DOHH2 (cell line): ENCODE data around the gene PDXK.

ENCODE experiments used
- H3F3A ChIP-seq: fragments of 200-600 bp; sonication (generic), shearing (Covaris generic); 2 replicates; pipeline ENCODE4 v1.6.0; 2016; ENCODE audit warnings: antibody characterized with exemption, mild to moderate bottlenecking; ENCODE audit not compliant: control insufficient read depth, insufficient read depth
- H3K27ac ChIP-seq: fragments of 200-600 bp; sonication (generic); 2 replicates; pipeline ENCODE4 v1.5.1; 2014; ENCODE audit warnings: low read depth, mild to moderate bottlenecking, low read length, moderate library complexity
- H3K27me3 ChIP-seq: fragments of 200-600 bp; sonication (generic); 2 replicates; pipeline ENCODE4 v1.6.1; 2014; ENCODE audit warnings: mild to moderate bottlenecking, low read length, mixed read lengths; ENCODE audit not compliant: control insufficient read depth
- H3K36me3 ChIP-seq: fragments of 200-600 bp; sonication (generic); 2 replicates; pipeline ENCODE4 v1.6.1; 2014; ENCODE audit warnings: mild to moderate bottlenecking, low read length, moderate library complexity, mixed read lengths; ENCODE audit not compliant: control insufficient read depth
- H3K4me1 ChIP-seq: fragments of 200-600 bp; sonication (generic); 2 replicates; pipeline ENCODE4 v1.6.1; 2014; ENCODE audit warnings: mild to moderate bottlenecking, low read length, mixed read lengths; ENCODE audit not compliant: control insufficient read depth
- H3K4me2 ChIP-seq: fragments of 200-600 bp; sonication (generic); 2 replicates; pipeline ENCODE4 v1.6.0; 2014; ENCODE audit warnings: mild to moderate bottlenecking, low read length, moderate library complexity
- H3K4me3 ChIP-seq: fragments of 200-600 bp; sonication (generic); 2 replicates; pipeline ENCODE4 v1.5.1; 2014; ENCODE audit warnings: mild to moderate bottlenecking, low read length, mixed read lengths
- H3K79me2 ChIP-seq: fragments of 200-600 bp; sonication (generic); 2 replicates; pipeline ENCODE4 v1.6.1; 2014; ENCODE audit warnings: mild to moderate bottlenecking, low read length, mixed read lengths; ENCODE audit not compliant: control insufficient read depth
- H3K9me2 ChIP-seq: fragments of 200-600 bp; sonication (generic); replicated peaks from 2 replicates; pipeline ENCODE4 v1.6.1; 2014; ENCODE audit warnings: mild to moderate bottlenecking, low read length, mixed read lengths; ENCODE audit not compliant: control insufficient read depth
- H3K9me3 ChIP-seq: fragments of 200-600 bp; sonication (generic); 2 replicates; pipeline ENCODE4 v1.6.1; 2014; ENCODE audit warnings: antibody characterized with exemption, low read length, mixed read lengths; ENCODE audit not compliant: control insufficient read depth, insufficient read depth
- H4K20me1 ChIP-seq: fragments of 200-600 bp; sonication (generic); 2 replicates; pipeline ENCODE4 v1.6.0; 2014; ENCODE audit warnings: low read depth, mild to moderate bottlenecking, antibody characterized with exemption, low read length, moderate library complexity; ENCODE audit not compliant: control insufficient read depth, insufficient read depth
- CTCF ChIP-seq: fragments of 200-600 bp; sonication (generic); IDR thresholded peaks from one replicate; pipeline ENCODE4 v1.5.1; 2014; ENCODE audit warnings: antibody characterized with exemption, mild to moderate bottlenecking, low read depth, low read length; ENCODE audit not compliant: poor library complexity, severe bottlenecking
- EZH2phosphoT487 ChIP-seq: fragments of 200-600 bp; sonication (generic); IDR thresholded peaks from 2 replicates; pipeline ENCODE4 v1.6.1; 2017; ENCODE audit warnings: borderline replicate concordance, mild to moderate bottlenecking, antibody characterized with exemption, low read length, moderate library complexity, mixed read lengths

The PDXK gene

GRCh38 chr21:43782431-43783097 is 63.6 kb downstream of the PDXK start:
- H3K4me1 ChIP-seq, result peaks cover 32% of the 10 kb centered on the region
- no peaks in the 10 kb centered on the region for H3K9me2 ChIP-seq
- H3F3A ChIP-seq, result 0 out of 2 replicates have a peak, but pooled peaks cover 3% of the 10 kb centered on the region
- H3K4me3 ChIP-seq, result no peak overlapping the region
- H3K4me2 ChIP-seq, result no peak overlapping the region
- H3K9me3 ChIP-seq, result no peaks in the 10 kb centered on the region
- H3K36me3 ChIP-seq, result no peaks in the 10 kb centered on the region
- H3K27ac ChIP-seq, result no peak overlapping the region
- TF ChIP-seq CTCF (no peak), EZH2phosphoT487 (no peak)
- no peaks in the 10 kb centered on the region for H3K27me3 ChIP-seq
- H3K79me2 ChIP-seq, result no peaks in the 10 kb centered on the region
- no peaks in the 10 kb centered on the region for H4K20me1 ChIP-seq

GRCh38 chr21:43783098-43783700 is 64.3 kb downstream of the PDXK start:
- H3K79me2 ChIP-seq, result no peaks in the 10 kb centered on the region
- no peaks in the 10 kb centered on the region for H4K20me1 ChIP-seq
- no peaks in the 10 kb centered on the region for H3K36me3 ChIP-seq
- no peak overlapping the region for H3K4me2 ChIP-seq
- no peak overlapping the region for H3K27ac ChIP-seq
- H3K27me3 ChIP-seq, result no peaks in the 10 kb centered on the region
- H3K9me2 ChIP-seq, result no peaks in the 10 kb centered on the region
- H3K9me3 ChIP-seq, result no peaks in the 10 kb centered on the region
- no peak overlapping the region for H3K4me3 ChIP-seq
- TF ChIP-seq CTCF (no peak), EZH2phosphoT487 (no peak)
- H3F3A ChIP-seq, result 0 out of 2 replicates have a peak, but pooled peaks cover 3% of the 10 kb centered on the region
- peaks cover 30% of the 10 kb centered on the region for H3K4me1 ChIP-seq

- no peak for TF ChIP-seq CTCF
- TF ChIP-seq EZH2phosphoT487, result no peak
- peaks cover 7% of the 10 kb centered on the region for H3K36me3 ChIP-seq
- H3K4me1 ChIP-seq, result peaks cover 20% of the 10 kb centered on the region
- H3F3A ChIP-seq, result no peaks in the 10 kb centered on the region
- H3K27me3 ChIP-seq, result no peaks in the 10 kb centered on the region
- no peaks in the 10 kb centered on the region for H3K9me3 ChIP-seq
- no peaks in the 10 kb centered on the region for H4K20me1 ChIP-seq
- no peak overlapping the region for H3K27ac ChIP-seq
- H3K79me2 ChIP-seq, result peaks cover 8% of the 10 kb centered on the region
- no peak overlapping the region for H3K4me2 ChIP-seq
- no peak overlapping the region for H3K4me3 ChIP-seq
- H3K9me2 ChIP-seq, result no peaks in the 10 kb centered on the region
Observed at GRCh38 chr21:43785134-43785533, 66.2 kb downstream of the PDXK start.
